NCI-H526 treated with DMSO at 0.1 percent for 48 hours (cell line): Measurements from ENCODE around the gene GPHN.
"Not testable (repeated sequence)": the region's sequence is repeated elsewhere in the genome, so short reads cannot be mapped to it uniquely, and the experiment has no call there.

ENCODE experiments used
- DNase-seq: peaks from one replicate; lab custom pipeline; 2025; lab: John Stamatoyannopoulos, UW

Gene GPHN

DNA sequence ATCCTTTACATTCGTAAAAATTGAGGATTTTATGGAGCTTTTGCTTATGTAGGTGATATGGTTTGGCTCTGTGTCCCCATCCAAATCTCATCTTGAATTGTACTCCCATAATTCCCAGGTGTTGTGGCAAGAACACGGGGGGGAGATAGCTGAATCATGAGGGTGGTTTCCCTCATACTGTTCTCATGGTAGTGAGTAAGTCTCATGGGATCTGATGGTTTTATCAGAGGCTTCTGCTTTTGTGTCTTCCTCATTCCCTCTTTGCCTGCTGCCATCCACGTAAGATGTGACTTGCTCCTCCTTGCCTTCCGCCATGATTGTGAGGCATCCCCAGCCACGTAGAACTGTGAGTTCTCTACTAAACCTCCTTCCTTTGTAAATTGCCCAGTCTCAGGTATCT, 5.1 kb upstream of the GPHN start:
- not testable (repeated sequence) for DNase-seq

DNA sequence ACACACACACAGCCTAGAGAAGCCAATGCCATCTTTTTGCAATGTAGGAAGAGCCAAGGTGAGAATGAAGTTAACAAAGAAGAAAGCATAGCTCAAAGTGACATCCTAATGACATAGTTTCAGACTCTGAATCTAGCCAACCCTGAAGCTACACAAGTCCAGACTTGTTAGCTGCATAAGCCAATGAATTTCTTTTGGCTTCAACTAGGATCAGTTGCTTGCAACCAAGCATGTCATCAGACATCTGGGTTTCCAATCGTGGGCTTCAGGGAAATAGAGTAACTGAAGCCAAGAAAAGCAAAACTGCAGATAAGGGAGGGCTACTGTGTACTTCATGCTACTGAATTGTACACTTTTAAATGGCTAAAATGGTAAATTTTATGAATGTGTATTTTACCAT, 4.4 kb upstream of the GPHN start:
- no peak for DNase-seq

DNA sequence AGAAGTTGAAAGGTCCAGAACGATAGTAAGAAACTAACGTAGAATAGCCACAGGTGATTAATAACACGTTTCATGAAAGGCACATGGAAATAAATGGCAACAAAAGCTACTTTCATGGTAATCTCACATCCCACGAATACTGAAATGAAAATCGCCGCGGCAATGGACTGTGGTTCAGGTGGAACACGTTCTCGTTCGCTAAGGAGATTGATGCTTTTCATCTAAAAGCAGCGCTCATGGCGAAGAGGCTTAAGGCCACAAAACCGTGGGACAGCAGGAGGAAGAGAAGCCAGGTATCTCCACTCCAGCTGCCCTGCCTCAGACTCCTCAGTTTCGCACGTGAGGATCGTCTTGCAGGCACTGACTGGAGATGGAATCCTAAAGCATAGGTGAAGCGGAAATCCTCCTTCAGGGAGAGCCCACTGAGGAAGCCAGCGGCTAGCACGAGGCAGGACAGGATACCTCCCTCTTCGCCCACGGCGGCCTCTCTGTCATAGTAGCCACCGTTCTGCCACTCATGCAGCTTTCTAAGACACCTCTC, 696 bp upstream of the GPHN start:
- DNase-seq = no peak

DNA sequence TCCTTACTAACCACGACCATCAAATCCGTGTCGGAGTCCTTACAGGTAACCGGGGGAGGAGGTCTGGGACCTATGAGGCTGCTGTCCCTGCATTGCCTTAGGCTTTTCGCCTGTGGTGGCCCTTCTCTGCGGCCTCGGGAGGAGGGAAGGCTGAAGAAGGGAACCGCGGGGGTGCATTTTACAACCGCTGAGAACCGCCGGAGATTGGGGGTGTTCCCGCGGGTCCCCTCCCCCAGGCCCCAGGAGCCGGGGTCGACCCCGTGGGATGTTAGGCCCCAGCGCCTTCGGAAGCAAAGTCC, 549 bp downstream of the GPHN start:
- DNase-seq = no peak

DNA sequence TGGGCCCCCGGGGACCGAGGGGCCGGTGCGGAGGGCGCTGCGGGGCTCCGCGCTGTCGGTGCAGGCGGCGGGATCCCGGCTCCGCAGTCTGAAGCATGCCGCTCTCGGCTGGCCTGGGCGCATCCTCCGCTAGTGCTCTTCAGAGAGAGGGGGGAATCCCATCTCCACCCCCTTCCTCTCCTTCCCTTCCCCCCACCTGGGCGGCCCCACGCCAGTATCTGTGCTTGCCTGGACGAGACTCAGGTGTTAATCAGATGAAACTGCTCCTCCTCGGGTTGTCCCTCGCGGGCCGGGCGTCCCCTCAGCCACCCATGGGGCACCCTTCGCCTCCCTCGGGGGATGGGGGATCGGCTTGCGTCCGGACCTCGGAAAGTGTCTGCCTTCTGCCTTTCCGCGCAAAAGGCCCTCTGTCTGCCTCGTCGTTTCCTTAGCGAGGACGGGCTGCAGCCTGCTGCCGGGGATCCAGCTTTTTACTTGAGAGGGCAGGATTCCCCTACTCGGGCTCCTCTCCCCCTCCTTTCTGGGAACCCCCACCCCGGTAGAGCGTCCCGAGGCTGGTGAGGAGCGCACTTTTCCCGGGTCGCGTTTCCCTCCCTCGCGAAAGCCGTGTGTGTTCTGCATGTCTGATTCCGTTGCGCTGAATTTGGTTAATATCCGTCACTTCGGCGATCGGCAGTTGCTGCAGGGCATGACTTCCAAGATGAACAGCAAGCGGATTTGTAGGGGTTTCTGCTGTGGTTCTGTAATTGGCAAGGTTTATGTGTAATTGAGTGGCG, 1.1 kb downstream of the GPHN start:
- DNase-seq = peak; percentile 62

DNA sequence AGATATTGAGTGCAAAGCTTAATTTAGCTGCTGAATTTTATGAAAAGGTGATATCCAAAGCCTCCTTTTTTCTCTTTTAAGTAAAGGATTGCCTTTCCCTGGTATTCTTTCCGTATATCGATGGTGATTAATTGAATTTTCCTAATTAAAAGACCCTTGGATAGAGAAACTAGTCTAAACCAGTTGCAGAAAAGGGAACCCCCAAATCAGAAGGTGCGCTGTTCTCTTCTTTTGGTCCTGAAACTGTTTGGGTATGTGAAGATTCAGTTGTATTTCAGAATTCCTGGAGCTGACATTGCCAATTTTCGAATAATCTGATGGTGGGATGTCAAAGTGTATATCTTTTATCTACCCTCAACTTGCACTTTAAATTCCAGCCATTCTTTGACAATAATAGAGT, 1.9 kb downstream of the GPHN start:
- no peak for DNase-seq

DNA sequence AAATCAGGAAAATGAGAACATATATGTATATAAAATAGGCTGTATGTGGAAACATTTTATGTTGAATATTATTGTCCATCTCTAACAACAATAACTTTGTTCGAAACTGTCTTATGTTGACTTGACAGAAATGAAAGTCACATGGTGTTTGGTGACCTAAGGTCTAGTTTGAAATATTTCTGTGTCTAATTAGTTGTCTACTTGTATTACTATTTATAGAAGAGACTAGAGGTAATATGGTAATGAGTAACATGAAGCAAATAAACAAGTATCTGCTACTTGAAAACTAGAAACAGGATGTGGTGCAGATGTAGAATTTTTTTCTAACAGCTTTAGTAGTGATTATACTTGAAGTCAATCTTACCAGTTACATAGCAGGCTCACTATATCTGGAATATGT, 3.9 kb downstream of the GPHN start:
- DNase-seq = no peak

DNA sequence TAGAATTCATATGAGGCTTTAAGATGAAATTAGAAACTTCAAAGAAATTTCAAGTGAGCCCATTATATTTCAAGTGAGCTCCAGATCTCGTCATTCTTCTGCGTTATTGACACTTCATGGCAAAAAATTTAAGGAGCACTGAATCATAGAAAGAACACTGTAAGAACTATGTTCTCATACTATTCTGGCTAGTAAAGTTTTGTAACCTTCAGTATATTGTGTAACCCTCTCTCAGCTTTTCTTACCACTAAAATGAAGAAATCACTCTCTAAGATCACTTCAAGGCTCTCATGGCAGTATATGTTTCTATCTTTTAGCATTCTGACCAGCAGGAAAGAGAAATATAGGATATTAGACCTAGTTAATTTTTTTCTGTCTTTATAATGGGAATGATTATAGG, 6.3 kb downstream of the GPHN start:
- DNase-seq = no peak

DNA sequence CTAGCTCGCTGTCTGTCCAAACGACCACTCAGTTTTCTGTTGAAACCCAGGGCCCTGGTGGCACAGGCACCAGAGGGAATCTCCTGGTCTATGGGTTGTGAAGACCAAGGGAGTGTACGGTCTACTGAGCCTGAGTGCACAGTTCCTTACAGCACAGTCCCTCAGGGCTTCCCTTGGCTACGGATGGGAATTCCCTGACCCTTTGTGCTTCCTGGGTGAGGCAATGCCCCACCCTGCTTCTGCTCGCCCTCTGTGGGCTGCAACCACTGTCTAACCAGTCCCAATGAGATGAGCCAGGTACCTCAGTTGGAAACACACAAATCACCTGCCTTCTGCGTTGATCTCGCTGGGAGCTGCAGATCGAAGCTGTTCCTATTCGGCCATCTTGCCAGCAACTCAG, 22.6 kb downstream of the GPHN start:
- DNase-seq = no peak

DNA sequence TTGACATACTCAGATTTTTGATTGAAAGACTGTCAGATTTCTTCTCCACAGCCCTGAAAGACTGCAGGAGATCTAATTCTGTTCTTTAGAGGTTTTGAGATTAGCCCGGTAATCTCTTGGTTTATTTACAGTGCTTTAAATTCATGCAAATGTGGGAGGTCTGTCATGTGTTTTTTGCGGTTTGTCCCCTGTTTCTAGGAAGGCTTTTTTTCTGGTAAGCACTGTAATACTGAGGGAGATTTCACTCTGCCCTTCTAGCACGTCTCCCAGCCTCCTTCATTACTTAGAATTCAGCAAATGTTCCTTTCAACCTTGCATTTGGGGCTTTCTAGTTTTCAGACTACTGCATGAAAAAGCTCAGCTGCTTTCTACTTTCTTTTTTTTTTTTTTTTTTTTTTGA, 31.1 kb downstream of the GPHN start:
- peak; percentile 49 for DNase-seq

DNA sequence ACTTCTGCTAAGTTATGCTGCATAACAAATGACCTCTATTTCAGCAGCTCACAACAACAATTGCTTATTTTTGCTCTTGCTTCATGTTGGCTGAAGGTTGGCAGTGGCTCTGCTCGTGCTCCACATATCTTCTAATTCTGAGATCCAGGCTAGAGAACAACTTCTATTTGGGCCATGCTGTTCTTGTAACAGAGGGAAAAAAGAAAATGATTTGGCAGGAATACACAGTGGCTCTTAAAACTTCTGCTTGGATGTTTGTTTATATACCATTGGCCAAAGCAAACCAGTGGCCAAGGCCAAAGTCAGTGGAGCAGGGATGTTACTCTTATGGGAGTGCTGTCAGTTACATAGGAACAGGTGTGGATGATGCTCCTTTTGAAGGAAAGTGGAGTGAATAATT, 32.1 kb downstream of the GPHN start:
- DNase-seq = no peak

DNA sequence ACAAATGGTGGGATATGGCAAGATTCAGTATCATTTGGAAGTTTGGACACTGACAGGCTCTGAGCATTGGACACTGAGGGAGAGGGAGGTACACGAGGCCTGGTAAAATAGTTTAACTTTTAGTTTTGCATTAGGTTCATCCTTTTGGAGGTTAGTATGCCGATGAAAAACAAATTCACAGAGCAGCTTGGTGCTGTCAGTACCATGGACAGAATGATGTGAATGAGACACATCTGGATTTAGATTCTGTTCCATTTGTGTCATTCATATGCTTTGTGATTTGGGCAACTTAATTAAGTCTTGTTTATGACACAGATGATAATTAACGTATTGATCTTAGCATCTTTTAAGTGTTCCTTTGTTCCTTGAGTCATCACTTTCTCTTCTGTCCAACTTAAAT, 33.7 kb downstream of the GPHN start:
- no peak for DNase-seq

DNA sequence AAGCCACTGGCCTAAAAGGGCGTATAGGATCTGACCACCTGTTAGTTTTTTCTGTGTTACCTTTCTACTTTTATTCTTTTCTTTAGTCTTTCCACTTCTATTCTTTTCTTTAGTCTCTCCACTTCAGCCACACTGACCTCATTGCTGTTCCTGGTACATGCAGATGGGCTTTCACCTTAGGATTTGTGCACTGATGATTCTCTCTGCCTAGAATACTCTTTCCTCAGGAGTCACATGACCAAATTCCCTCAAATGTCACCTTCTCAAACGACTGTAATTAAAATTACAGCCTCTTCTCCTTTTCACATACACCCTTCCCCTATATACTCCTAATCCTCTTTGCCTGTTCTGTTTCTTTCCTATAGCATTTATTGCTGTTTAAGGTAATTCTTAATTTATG, 36.0 kb downstream of the GPHN start:
- no peak for DNase-seq

DNA sequence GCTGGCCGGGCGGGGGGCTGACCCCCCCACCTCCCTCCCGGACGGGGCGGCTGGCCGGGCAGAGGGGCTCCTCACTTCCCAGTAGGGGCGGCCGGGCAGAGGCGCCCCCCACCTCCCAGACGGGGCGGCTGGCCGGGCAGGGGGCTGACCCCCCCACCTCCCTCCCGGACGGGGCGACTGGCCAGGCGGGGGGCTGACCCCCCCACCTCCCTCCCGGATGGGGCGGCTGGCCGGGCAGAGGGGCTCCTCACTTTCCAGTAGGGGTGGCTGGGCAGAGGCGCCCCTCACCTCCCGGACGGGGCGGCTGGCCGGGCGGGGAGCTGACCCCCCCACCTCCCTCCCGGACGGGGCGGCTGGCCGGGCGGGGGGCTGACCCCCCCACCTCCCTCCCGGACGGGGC, 37.2 kb downstream of the GPHN start:
- not testable (repeated sequence) for DNase-seq

DNA sequence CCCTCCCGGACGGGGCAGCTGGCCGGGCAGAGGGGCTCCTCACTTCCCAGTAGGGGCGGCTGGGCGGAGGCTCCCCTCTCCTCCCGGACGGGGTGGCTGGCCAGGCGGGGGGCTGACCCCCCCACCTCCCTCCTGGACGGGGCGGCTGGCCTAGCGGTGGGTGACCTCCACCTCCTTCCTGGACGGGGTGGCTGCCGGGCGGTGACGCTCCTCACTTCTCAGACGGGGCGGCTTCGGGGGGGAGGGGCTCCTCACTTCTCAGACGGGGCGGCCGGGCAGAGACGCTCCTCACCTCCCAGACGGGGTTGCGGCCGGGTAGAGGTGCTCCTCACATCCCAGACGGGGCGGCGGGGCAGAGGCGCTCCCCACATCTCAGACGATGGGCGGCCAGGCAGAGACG, 37.8 kb downstream of the GPHN start:
- DNase-seq = not testable (repeated sequence)

DNA sequence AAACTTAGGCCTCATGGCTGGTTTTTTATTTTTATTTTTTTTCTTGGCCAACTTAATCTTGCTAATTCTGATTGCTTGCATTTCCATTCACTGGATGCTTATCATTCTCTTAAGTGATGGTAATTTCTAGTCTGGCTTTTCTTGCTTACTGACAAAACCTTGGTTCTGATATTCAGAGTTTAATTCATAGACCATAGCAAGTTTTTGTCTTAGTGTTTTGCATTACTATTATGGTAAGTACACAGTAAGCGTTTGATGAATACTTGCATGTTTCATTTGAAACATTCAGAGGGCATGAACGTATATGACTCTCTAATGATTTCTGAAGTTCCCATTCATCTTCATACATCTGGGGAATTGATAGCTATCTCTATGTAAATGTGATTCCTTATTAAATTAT, 55.8 kb downstream of the GPHN start:
- DNase-seq = no peak

DNA sequence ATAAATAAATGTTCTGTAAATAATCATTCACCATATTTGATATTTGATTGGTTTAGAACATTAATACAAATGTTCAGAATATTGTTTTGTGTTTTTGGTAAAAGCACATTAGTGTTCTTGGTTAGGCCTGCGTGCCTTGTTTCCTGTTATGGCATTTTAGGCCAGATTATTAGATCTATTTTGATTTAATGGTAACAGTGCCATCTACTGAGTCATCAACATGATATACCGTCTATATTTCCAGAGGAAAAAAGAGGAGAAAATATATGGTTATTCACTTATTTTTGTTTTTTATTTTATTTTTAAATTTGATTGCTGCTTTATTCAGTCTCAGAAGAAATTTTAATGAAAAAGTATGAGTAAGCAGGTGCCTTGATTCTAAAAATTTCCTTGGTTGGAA, 60.3 kb downstream of the GPHN start:
- no peak for DNase-seq

DNA sequence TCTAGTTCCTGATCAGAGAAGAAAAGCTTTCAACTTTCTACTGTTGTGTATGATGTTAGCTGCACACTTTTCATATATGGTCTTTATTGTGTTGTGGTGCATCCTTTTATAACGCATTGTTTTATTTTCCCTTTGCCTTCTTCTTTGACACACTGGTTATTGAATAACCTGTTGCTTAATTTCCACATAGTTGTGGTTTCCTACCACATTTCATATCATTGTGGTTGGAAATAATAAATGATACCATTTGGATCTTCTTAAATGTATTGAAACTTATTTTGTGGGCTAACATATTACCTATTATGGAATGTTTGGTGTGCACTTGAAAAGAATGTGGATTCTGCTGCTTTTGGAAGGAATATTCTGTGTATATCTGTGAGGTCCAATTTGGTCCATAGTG, 64.9 kb downstream of the GPHN start:
- DNase-seq = no peak

DNA sequence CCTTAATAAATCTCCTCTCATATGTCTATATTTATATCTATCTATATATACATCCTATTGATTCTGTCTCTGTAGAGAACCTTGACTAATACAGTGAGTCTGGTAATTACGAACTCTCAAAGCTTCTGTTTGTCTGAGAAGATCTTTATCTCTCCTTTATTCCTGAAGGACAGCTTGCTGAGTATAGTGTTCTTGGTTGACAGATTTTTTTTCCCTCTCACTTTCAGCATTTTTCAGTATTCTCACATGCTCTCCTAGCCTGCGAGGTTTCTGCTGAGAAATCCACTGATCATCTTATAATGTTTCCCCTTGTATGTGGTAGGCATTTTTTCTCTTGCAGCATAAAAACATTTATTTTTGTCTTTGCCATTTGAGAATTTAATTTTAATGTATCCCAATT, 67.1 kb downstream of the GPHN start:
- DNase-seq = no peak

DNA sequence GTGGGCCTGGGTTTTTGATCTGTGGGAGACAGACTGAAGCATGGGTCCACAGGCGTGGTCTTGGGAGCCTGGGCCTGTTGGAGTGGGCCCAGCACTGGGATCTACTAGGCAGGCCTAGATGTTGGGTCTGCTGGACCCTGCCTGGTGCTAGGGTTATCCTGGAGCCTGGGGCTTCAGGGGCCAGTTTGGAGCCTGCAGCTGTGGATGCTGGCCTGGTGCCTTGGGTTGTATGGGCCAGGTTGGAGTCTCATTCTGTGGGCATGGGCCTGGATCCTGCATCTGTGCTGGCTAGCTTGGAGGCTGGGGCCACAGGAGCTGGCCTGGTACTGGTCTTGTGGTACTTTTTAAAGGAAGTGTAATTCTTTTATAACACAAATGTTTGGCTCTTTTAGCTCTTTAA, 68.0 kb downstream of the GPHN start:
- DNase-seq = no peak

DNA sequence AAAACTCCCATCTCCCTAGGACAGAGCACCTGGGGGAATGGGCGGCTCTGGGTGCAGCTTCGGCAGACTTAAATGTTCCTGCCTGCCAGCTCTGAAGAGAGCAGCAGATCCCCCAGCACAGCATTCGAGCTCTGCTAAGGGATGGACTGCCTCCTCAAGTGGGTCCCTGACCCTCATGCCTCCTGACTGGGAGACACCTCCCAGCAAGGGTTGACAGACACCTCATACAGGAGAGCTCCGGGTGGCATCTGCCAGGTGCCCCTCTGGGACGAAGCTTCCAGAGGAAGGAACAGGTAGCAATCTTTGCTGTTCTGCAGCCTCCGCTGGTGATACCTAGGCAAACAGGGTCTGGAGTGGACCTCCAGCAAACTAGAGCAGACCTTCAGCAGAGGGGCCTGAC, 79.8 kb downstream of the GPHN start:
- not testable (repeated sequence) for DNase-seq

DNA sequence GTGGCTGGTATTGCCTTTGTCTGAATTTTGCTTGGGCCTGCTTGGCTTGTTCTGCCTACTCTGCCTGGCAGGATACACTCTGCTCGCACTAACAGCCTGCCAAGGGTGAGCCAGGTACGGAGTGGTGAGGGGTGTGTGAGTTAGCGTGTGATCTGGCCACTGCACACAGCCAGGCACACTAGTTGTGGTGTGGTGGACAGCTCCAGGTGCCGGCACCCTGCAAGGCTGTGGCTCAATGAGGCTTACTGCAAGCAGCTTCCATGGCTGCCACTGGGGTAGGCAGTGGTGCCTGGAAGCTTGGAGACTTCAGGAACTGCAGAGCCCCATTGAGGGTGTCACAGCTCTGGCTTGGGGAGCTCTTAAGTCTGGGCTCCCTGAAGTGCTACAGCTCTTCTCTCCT, 87.4 kb downstream of the GPHN start:
- DNase-seq = no peak

DNA sequence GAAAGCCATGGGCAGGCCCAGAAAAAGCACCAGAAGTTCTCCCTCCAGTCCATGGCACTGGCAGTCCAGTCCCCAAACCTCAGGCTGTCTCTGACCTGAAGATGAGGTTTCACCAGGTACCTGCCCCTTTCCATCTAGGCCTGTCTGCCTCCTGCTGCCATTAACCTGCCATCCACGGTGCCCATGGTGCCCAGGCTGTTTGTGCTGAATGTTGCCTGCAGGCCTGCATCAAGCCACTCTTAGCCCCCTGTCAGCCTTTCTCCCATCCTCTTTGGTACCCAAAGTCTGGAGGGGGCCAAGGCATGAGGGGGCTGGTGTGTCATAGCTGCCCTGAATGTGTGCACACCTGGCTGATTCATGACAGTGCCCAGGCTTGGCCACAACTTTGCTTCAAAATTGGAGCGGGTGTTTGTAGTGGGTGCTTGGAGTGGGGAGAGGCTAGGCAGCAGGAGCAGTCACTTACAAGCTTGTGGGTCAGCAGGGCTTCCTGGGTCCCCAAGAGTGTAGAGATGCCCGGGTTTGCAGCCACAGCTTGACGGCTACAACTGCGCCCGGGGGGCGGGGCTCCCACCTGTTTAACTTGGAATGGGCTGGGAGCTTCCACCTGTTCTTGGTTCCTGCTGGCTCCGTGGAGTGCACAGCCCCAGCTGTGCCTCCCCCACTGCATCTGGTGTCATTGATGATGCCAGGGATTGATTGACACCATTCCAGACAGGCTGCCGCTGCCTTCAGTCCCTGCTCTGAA, 88.5 kb downstream of the GPHN start:
- no peak for DNase-seq

DNA sequence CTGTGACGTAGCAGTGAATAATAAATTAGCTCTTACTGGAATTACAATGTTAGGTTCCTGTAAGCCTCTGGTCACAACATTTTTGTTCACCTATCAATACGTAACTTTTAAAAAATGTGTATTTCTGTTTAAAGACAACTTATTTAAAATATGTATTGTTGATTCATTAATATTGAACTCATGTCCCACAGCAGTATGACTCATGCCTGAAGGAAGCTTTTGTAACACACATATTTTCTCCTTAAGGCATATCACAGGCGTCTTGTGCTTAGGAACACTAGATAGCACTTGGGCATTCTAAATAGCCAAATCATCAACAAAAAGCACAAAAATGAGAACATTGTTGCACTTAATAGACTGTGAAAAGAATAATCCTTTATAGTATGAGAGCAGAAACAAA, 92.5 kb downstream of the GPHN start:
- DNase-seq = no peak
